Thoracic aorta (tissue), 2 donors: ENCODE results near the gene AKNA. TPM values are rescaled to one million over a fixed set of nuclear protein-coding genes. Genes with fewer than 3 reads are reported as not detected.
A peak's percentile ranks its signal among the peaks of the same experiment; 100 is the strongest.

Experiments
- ATAC-seq: fragments of 150-250 bp; one replicate; pipeline ENCODE4 v1.8.0; 2017; ENCODE audit warnings: low read depth; ENCODE audit not compliant: insufficient number of reproducible peaks, low FRiP score
- DNase-seq: peaks from one replicate; pipeline ENCODE4 v3.0.0-alpha.2; 2020; ENCODE audit warnings: low spot score
- H3K27ac ChIP-seq, 2 donors: fragments of 200-600 bp; sonication (generic); 1 replicate in 1 of 2; 2 replicates in 1 of 2; pipeline ENCODE4 v1.5.1; 2016; ENCODE audit warnings: mild to moderate bottlenecking in 2 of 2, moderate library complexity in 2 of 2
- H3K27me3 ChIP-seq: fragments of 200-600 bp; sonication (generic); replicated peaks from 2 replicates; pipeline ENCODE4 v1.6.0; 2016; ENCODE audit warnings: mild to moderate bottlenecking; ENCODE audit not compliant: insufficient read depth
- H3K36me3 ChIP-seq: fragments of 200-600 bp; sonication (generic); one replicate; pipeline ENCODE4 v1.5.1; 2016
- H3K4me1 ChIP-seq, 2 donors: fragments of 200-600 bp; sonication (generic); 1 replicate in 1 of 2; 2 replicates in 1 of 2; pipeline versions ENCODE4 v1.5.1 to v1.6.0; 2016; ENCODE audit warnings: low read depth in 2 of 2, mild to moderate bottlenecking in 1 of 2; ENCODE audit not compliant: control insufficient read depth in 1 of 2
- H3K4me3 ChIP-seq: fragments of 200-600 bp; sonication (generic); 2 replicates; pipeline ENCODE4 v1.5.1; 2016; ENCODE audit warnings: mild to moderate bottlenecking
- H3K9me3 ChIP-seq: fragments of 200-600 bp; sonication (generic); 2 replicates; pipeline ENCODE4 v1.5.1; 2016
- CTCF ChIP-seq: fragments of 200-600 bp; sonication (generic); IDR thresholded peaks from one replicate; pipeline ENCODE4 v1.5.1; 2019; ENCODE audit warnings: antibody characterized with exemption
- total RNA-seq, 2 donors: library from RNA; depleted of rRNA; stranded (reverse); fragments of >200 nt; gene quantifications; one replicate each; pipeline versions ENCODE4 v1.1.0 to v1.2.3, GENCODE V29; 2016

The AKNA gene
- total RNA-seq, 2 donors from 2014 or later, result 34.8 to 68.5 TPM

GRCh38 chr9:114372921-114373448 is 14.8 kb downstream of the AKNA start:
- no peaks in the 10 kb centered on the region for H3K9me3 ChIP-seq
- H3K36me3 ChIP-seq, result peaks cover 31% of the 10 kb centered on the region
- H3K4me1 ChIP-seq, result peaks cover 21 to 28% of the 10 kb centered on the region in 2 donors
- TF ChIP-seq CTCF, result no peak
- H3K4me3 ChIP-seq, result no peak overlapping the region
- no peak for DNase-seq
- no peaks in the 10 kb centered on the region for H3K27me3 ChIP-seq
- H3K27ac ChIP-seq, result peak overlapping the region; percentile 60 to 74
- no peak for ATAC-seq

DNA sequence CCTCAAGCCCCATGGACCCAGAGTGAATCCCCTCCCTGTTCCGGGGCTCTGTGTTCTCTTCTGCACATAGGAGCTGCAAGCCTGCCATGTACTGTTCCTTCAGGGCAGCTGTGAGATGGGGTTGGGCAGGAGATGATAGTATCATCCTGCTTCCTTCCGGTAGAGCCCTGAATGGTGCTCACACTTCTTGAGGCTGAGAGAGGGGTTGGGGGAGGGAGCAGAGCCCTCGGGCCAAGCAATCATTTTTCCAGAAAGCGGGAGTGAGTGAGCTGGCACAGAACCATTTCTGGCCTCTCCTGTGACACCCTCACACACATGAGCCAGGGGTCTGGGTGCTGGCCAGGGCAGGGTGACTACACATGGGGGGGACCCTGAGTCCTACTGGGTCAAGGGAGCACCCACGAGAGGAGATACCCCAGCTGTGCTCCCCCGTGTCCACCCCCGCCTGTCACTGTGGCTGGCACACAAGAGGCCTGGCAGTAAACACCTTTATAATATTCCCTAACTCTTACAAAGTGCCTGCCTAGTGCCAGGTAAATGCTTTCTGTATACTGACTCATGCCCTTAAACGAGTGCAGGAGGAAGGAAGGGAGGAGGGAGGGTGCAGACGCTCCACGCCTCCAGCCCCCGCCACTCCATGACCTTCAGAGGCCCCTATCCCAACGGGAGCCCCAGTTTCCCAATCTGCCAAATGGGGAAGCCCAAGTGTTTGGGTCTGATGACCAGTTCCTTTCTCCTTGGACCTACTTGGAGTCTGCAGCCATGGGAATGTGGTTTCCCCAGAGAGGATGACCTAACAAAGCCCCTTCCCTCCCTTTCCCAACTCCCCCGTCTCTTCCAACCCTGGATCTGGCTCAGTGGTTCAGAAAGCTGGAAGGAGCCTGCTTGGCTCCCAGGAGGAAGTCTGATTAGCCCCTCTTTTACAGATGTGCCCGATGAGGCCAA is 15.5 kb downstream of the AKNA start:
- H3K4me3 ChIP-seq, result no peak overlapping the region
- ATAC-seq, result peak; percentile 29
- peaks cover 26% of the 10 kb centered on the region for H3K36me3 ChIP-seq
- DNase-seq, result no peak
- H3K27me3 ChIP-seq, result no peaks in the 10 kb centered on the region
- TF ChIP-seq CTCF, result no peak
- H3K27ac ChIP-seq, result peak overlapping the region; percentile 60 to 74
- peaks cover 21 to 34% of the 10 kb centered on the region in 2 donors for H3K4me1 ChIP-seq
- no peaks in the 10 kb centered on the region for H3K9me3 ChIP-seq

DNA sequence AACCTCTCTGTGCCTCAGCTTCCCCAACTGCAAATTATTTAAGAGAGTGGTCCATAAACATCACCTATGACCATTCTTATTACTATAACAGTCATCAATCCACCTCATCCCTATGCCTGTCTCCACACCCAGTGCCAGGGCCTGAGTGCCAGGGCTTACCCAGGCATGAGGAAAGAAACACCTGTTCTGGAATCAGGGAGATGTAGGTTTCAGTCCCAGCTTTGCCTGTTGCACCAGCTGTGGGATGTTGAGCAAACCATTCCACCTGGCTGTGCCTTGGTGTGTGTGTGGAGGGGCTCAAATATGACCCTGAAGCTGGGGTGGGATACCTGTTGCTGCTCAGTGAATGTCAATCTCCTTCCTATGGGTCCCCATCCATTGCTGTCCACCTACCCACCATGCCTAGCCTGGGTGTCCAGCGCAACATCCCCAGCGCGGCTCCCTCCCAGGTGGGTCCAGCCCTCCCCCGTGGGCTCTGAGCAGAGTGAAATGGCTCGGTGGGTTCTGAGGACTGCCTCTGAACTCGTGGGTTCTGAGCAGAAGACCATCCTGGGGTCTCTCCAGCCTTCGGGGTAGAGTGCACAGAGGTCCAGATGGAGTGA is 16.3 kb downstream of the AKNA start:
- no peaks in the 10 kb centered on the region for H3K9me3 ChIP-seq
- TF ChIP-seq CTCF, result no peak
- H3K27ac ChIP-seq, result peak overlapping the region in 1 of 2 donors; percentile 74

GRCh38 chr9:114370968-114371320 is 16.8 kb downstream of the AKNA start:
- ATAC-seq (no peak), DNase-seq (no peak)

More for the DNA sequence above, 16.3 kb downstream of the AKNA start:
- no peak overlapping the region for H3K4me3 ChIP-seq
- H3K27me3 ChIP-seq, result no peaks in the 10 kb centered on the region
- peaks cover 18% of the 10 kb centered on the region for H3K36me3 ChIP-seq
- H3K4me1 ChIP-seq, result peaks cover 26 to 42% of the 10 kb centered on the region in 2 donors
- ATAC-seq, result no peak
- no peak for DNase-seq

More at GRCh38 chr9:114370968-114371320, 16.8 kb downstream of the AKNA start:
- TF ChIP-seq CTCF, result no peak
- no peaks in the 10 kb centered on the region for H3K27me3 ChIP-seq
- no peaks in the 10 kb centered on the region for H3K9me3 ChIP-seq
- peaks cover 15% of the 10 kb centered on the region for H3K36me3 ChIP-seq
- peak overlapping the region; percentile 24 to 74 for H3K27ac ChIP-seq
- no peak overlapping the region for H3K4me3 ChIP-seq
- H3K4me1 ChIP-seq, result peaks cover 31 to 47% of the 10 kb centered on the region in 2 donors
